Measurements from ENCODE around the gene TAOK3.

DNA sequence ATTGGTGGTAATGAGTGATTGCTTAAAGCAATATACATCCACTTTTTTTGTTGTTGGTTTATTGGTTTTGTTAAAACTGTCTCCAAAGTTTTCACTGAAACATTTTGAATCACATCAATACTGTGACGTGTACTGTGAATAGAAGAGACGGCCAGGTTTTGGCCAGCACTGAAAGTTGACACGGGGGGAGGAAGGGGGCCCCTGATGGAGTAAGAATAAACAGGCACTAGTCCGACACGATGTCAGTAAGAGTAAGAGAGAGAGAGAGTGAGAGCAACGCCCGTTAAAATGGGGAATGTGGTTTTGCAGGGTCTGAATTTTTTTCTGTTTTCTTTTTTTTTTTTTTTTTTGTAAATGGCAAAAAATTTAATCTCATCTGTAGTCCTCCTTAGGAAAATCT lies 222.1 kb downstream of the TAOK3 start:
- TF ChIP-seq, protein P1, sequence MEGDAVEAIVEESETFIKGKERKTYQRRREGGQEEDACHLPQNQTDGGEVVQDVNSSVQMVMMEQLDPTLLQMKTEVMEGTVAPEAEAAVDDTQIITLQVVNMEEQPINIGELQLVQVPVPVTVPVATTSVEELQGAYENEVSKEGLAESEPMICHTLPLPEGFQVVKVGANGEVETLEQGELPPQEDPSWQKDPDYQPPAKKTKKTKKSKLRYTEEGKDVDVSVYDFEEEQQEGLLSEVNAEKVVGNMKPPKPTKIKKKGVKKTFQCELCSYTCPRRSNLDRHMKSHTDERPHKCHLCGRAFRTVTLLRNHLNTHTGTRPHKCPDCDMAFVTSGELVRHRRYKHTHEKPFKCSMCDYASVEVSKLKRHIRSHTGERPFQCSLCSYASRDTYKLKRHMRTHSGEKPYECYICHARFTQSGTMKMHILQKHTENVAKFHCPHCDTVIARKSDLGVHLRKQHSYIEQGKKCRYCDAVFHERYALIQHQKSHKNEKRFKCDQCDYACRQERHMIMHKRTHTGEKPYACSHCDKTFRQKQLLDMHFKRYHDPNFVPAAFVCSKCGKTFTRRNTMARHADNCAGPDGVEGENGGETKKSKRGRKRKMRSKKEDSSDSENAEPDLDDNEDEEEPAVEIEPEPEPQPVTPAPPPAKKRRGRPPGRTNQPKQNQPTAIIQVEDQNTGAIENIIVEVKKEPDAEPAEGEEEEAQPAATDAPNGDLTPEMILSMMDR (IDR thresholded peaks at IDR 0.05; ENCODE audit: low read depth, low read length): no peak
- no peak for TF ChIP-seq POLR2A (IDR thresholded peaks at IDR 0.05; ENCODE audit: extremely low read depth, insufficient read length)
- TF ChIP-seq MYC (IDR thresholded peaks at IDR 0.05; ENCODE audit: low read depth, low read length): no peak
- TF ChIP-seq, protein P2, sequence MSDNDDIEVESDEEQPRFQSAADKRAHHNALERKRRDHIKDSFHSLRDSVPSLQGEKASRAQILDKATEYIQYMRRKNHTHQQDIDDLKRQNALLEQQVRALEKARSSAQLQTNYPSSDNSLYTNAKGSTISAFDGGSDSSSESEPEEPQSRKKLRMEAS (IDR thresholded peaks at IDR 0.05; ENCODE audit: low read depth, low read length): no peak
